SK-N-SH treated with all-trans-retinoic acid at 6 μM for 48 hours (cell line): Measurements from ENCODE around the gene PHLDB3.

ENCODE experiments used
- ATAC-seq: fragments of 200-7000 bp; cut with Tn5 transposase; 3 replicates; pipeline ENCODE4 v1.9.1; 2020; ENCODE audit warnings: mild to moderate bottlenecking, moderate library complexity
- ARNTL ChIP-seq: fragments of 450-650 bp; formaldehyde crosslinking; IDR thresholded peaks from 2 replicates; pipeline ENCODE4 v1.5.0; 2020; ENCODE audit warnings: low read depth, mild to moderate bottlenecking, moderate library complexity, borderline replicate concordance
- BACH2 ChIP-seq: fragments of 250-450 bp; sonication (Bioruptor Pico); IDR thresholded peaks from 2 replicates; pipeline ENCODE4 v1.9.0; 2021; ENCODE audit warnings: mild to moderate bottlenecking, borderline replicate concordance
- CREB5 ChIP-seq: fragments of 250-450 bp; sonication (Bioruptor Pico); IDR thresholded peaks from 2 replicates; pipeline ENCODE4 v1.5.1; 2020; ENCODE audit warnings: low read depth, mild to moderate bottlenecking, moderate library complexity
- CSDC2 ChIP-seq: fragments of 250-450 bp; sonication (Bioruptor Pico); IDR thresholded peaks from 2 replicates; pipeline ENCODE4 v1.5.0; 2020; ENCODE audit warnings: mild to moderate bottlenecking, moderate library complexity
- CSRNP3 ChIP-seq: fragments of 250-450 bp; sonication (Bioruptor Pico); IDR thresholded peaks from 2 replicates; pipeline ENCODE4 v1.5.1; 2021; ENCODE audit warnings: mild to moderate bottlenecking, moderate library complexity
- ESRRG ChIP-seq: fragments of 250-450 bp; sonication (Bioruptor Pico); IDR thresholded peaks from 2 replicates; pipeline ENCODE4 v1.6.1; 2021; ENCODE audit warnings: mild to moderate bottlenecking
- GLIS3 ChIP-seq: fragments of 250-450 bp; sonication (Bioruptor Pico); IDR thresholded peaks from 2 replicates; pipeline ENCODE4 v1.5.0; 2020; ENCODE audit warnings: mild to moderate bottlenecking, moderate library complexity
- ISL1 ChIP-seq: fragments of 250-450 bp; sonication (Bioruptor Pico); IDR thresholded peaks from 2 replicates; pipeline ENCODE4 v2.1.2; 2022; ENCODE audit warnings: mild to moderate bottlenecking, moderate library complexity
- OSR1 ChIP-seq: fragments of 250-450 bp; sonication (Bioruptor Pico); IDR thresholded peaks from 2 replicates; pipeline ENCODE4 v1.8.0; 2022; ENCODE audit warnings: moderate library complexity, mild to moderate bottlenecking, inconsistent platforms
- POU6F1 ChIP-seq: fragments of 250-450 bp; sonication (Bioruptor Pico); IDR thresholded peaks from 2 replicates; pipeline ENCODE4 v1.8.0; 2021; ENCODE audit warnings: low read depth, mild to moderate bottlenecking, moderate library complexity, borderline replicate concordance
- PPARA ChIP-seq: fragments of 250-450 bp; sonication (Bioruptor Pico); IDR thresholded peaks from 2 replicates; pipeline ENCODE4 v1.5.0; 2020; ENCODE audit warnings: mild to moderate bottlenecking, borderline replicate concordance
- RARB ChIP-seq: fragments of 250-450 bp; sonication (Bioruptor Pico); IDR thresholded peaks from 2 replicates; pipeline ENCODE4 v1.8.0; 2021; ENCODE audit warnings: mild to moderate bottlenecking, moderate library complexity
- SNAI2 ChIP-seq: fragments of 250-450 bp; sonication (Bioruptor Pico); IDR thresholded peaks from 2 replicates; pipeline ENCODE4 v1.5.0; 2020; ENCODE audit warnings: mild to moderate bottlenecking, moderate library complexity
- TCF4 ChIP-seq: fragments of 250-450 bp; sonication (Bioruptor Pico); IDR thresholded peaks from 2 replicates; pipeline ENCODE4 v1.8.0; 2021; ENCODE audit warnings: mild to moderate bottlenecking, moderate library complexity, borderline replicate concordance
- TOX ChIP-seq: fragments of 250-450 bp; sonication (Bioruptor Pico); IDR thresholded peaks from 2 replicates; pipeline ENCODE4 v1.8.0; 2021; ENCODE audit warnings: mild to moderate bottlenecking, moderate library complexity, borderline replicate concordance
- TSHZ2 ChIP-seq: fragments of 250-450 bp; sonication (Bioruptor Pico); IDR thresholded peaks from 2 replicates; pipeline ENCODE4 v1.5.0; 2020; ENCODE audit warnings: mild to moderate bottlenecking, moderate library complexity
- ZC3H10 ChIP-seq: fragments of 250-450 bp; sonication (Bioruptor Pico); IDR thresholded peaks from 2 replicates; pipeline ENCODE4 v1.5.1; 2021; ENCODE audit warnings: mild to moderate bottlenecking, moderate library complexity
- ZFP3 ChIP-seq: fragments of 250-450 bp; sonication (Bioruptor Pico); IDR thresholded peaks from 2 replicates; pipeline ENCODE4 v1.5.0; 2020; ENCODE audit warnings: mild to moderate bottlenecking, moderate library complexity
- ZFP30 ChIP-seq: fragments of 450-650 bp; formaldehyde crosslinking; IDR thresholded peaks from 2 replicates; pipeline ENCODE4 v1.5.0; 2022; ENCODE audit warnings: mild to moderate bottlenecking, moderate library complexity
- ZNF565 ChIP-seq: fragments of 450-650 bp; formaldehyde crosslinking; conservative IDR thresholded peaks from 2 replicates; pipeline ENCODE4 v1.5.0; 2020; ENCODE audit warnings: low read depth, mild to moderate bottlenecking, moderate library complexity
- ZNF70 ChIP-seq: fragments of 450-650 bp; formaldehyde crosslinking; IDR thresholded peaks from 2 replicates; pipeline ENCODE4 v1.5.0; 2020; ENCODE audit warnings: mild to moderate bottlenecking, moderate library complexity
- ZNF8 ChIP-seq: fragments of 450-650 bp; formaldehyde crosslinking; IDR thresholded peaks from 2 replicates; pipeline ENCODE4 v1.5.0; 2020; ENCODE audit warnings: mild to moderate bottlenecking, moderate library complexity

Gene PHLDB3

GRCh38 chr19:43545276-43545675 is 40.7 kb upstream of the PHLDB3 start:
- TF ChIP-seq BACH2 (CRISPR knock-in tag) (no peak), TCF4 (CRISPR knock-in tag) (no peak), POU6F1 (no peak), ARNTL (CRISPR knock-in tag) (no peak), RARB (CRISPR knock-in tag) (no peak), OSR1 (CRISPR knock-in tag) (no peak), ZNF70 (no peak), ZNF8 (no peak), ESRRG (no peak), TOX (CRISPR knock-in tag) (no peak), PPARA (CRISPR knock-in tag) (no peak), ZC3H10 (CRISPR knock-in tag) (no peak), CSDC2 (CRISPR knock-in tag) (no peak)
- TF ChIP-seq, all 23 proteins: peak for 0
- no peak for ATAC-seq

- TF ChIP-seq POU6F1 (no peak), OSR1 (CRISPR knock-in tag) (no peak), ZC3H10 (CRISPR knock-in tag) (no peak), TSHZ2 (CRISPR knock-in tag) (no peak), ZFP3 (no peak), CREB5 (CRISPR knock-in tag) (no peak), ISL1 (CRISPR knock-in tag) (no peak), ARNTL (CRISPR knock-in tag) (no peak), CSRNP3 (CRISPR knock-in tag) (no peak), CSDC2 (CRISPR knock-in tag) (no peak), RARB (CRISPR knock-in tag) (no peak), TOX (CRISPR knock-in tag) (no peak), ZNF565 (CRISPR knock-in tag) (no peak), ESRRG (no peak), PPARA (CRISPR knock-in tag) (no peak), ZFP30 (CRISPR knock-in tag) (no peak), ZNF8 (no peak)
- no peak for ATAC-seq
Measured at GRCh38 chr19:43544077-43544476, 39.5 kb upstream of the PHLDB3 start.

GRCh38 chr19:43541920-43542650 is 37.5 kb upstream of the PHLDB3 start:
- ATAC-seq: no peak
- TF ChIP-seq BACH2 (CRISPR knock-in tag) (no peak), ISL1 (CRISPR knock-in tag) (no peak), GLIS3 (CRISPR knock-in tag) (no peak), ZNF8 (no peak), SNAI2 (CRISPR knock-in tag) (no peak), CSRNP3 (CRISPR knock-in tag) (no peak), CSDC2 (CRISPR knock-in tag) (no peak), TSHZ2 (CRISPR knock-in tag) (no peak), ZC3H10 (CRISPR knock-in tag) (no peak), ZFP3 (no peak), ZNF70 (no peak), OSR1 (CRISPR knock-in tag) (no peak), RARB (CRISPR knock-in tag) (no peak), TCF4 (CRISPR knock-in tag) (no peak), ESRRG (no peak)
